Upper lobe of left lung (tissue), 6 donors: ENCODE results near the gene DMAC2L. TPM values are rescaled to one million over a fixed set of nuclear protein-coding genes. Genes with fewer than 3 reads are reported as not detected.

Experiments used
- ATAC-seq, 2 donors: fragments of 200-7000 bp; cut with Tn5 transposase; one replicate each; pipeline ENCODE4 v1.9.1; 2022; ENCODE audit warnings: mild to moderate bottlenecking in 2 of 2, moderate library complexity in 2 of 2; ENCODE audit not compliant: low FRiP score in 2 of 2
- DNase-seq, 2 donors: peaks; one replicate each; pipeline ENCODE4 v3.0.0-alpha.2; 2019 to 2020
- H3K27ac ChIP-seq, 4 donors: fragments of 200-600 bp; sonication (generic); one replicate each; pipeline ENCODE4 v1.5.1; 2016 to 2019
- H3K27me3 ChIP-seq, 4 donors: fragments of 200-600 bp; sonication (generic); one replicate each; pipeline ENCODE4 v1.5.1; 2017 to 2019
- H3K36me3 ChIP-seq, 4 donors: fragments of 200-600 bp; sonication (generic); one replicate each; pipeline ENCODE4 v1.5.1; 2016 to 2019
- H3K4me1 ChIP-seq, 4 donors: fragments of 200-600 bp; sonication (generic); one replicate each; pipeline ENCODE4 v1.5.1; 2018 to 2019
- H3K4me3 ChIP-seq, 4 donors: fragments of 200-600 bp; sonication (generic); one replicate each; pipeline ENCODE4 v1.5.1; 2017 to 2019; ENCODE audit warnings: mild to moderate bottlenecking in 2 of 4, moderate library complexity in 1 of 4
- H3K9me3 ChIP-seq, 4 donors: fragments of 200-600 bp; sonication (generic); one replicate each; pipeline ENCODE4 v1.5.1; 2018 to 2019
- CTCF ChIP-seq, 6 experiments: fragments of 450-650 bp in 4 of 6; fragments of 200-600 bp in 2 of 6; sonication (generic) in 2 of 6; IDR thresholded peaks; one replicate each; pipeline ENCODE4 v1.5.1; 2016 to 2019; ENCODE audit warnings: antibody characterized with exemption in 6 of 6
- EP300 ChIP-seq, 4 donors: sonication (generic); formaldehyde crosslinking; IDR thresholded peaks; one replicate each; pipeline ENCODE4 v1.5.1; 2017; ENCODE audit warnings: antibody characterized with exemption in 4 of 4, control low read depth in 2 of 4
- POLR2A ChIP-seq, 4 donors: fragments of 450-650 bp; IDR thresholded peaks; one replicate each; pipeline ENCODE4 v1.5.1; 2016 to 2017; ENCODE audit warnings: antibody characterized with exemption in 4 of 4, mild to moderate bottlenecking in 2 of 4
- POLR2AphosphoS5 ChIP-seq, 2 donors: sonication (generic); formaldehyde crosslinking; IDR thresholded peaks; one replicate each; pipeline ENCODE4 v1.5.1; 2017; ENCODE audit warnings: antibody characterized with exemption in 2 of 2
- WGBS, 2 donors: methylation state at CpG; one replicate each; pipeline ENCODE4 v1.1.5; 2017 to 2018; 5-methylcytosine and 5-hydroxymethylcytosine counted together
- total RNA-seq, 6 donors: library from RNA; depleted of rRNA in 4 of 6; stranded (reverse); fragments of >200 nt in 4 of 6; gene quantifications; one replicate each; pipeline versions ENCODE4 v1.1.0 to v1.2.1, GENCODE V29; 2016 to 2021
- donor health status: DM: no; HTN: no; CAD: no; lungs with moderate emphysema.
- donor health status: DM: no; HTN: yes; CAD: no; lungs with severe emphysema.

Gene DMAC2L
- total RNA-seq, 6 donors from 2014 or later = 13.5 to 23.7 (median 21.6) TPM

DNA sequence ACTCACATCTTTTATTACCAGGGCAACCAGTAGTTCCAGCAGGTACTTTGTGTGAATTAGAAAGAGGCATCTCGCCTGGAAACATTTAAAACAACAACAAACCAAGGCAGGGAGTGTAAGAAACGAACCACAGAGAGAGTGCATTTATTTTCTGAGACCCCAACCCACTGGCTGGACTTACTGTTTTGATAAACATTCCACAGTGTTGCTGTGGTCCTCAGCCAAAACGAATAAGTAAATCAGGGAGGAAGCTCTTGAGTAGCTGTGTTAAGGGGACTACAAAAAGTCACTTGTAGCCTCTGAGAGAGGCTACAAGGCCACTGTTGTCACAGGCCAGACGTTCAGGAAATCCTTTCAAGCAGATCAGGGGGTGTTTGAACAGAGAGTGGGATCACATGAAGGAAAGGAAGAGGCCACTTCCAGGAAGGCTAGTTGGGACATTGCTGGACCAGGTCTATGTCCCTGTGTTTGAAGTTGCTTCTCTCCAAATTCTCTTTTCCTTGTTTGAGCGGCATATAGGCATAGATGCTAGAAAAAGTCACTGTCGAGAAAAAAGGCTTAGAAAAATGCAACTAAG lies 33.8 kb downstream of the DMAC2L start:
- Histone ChIP-seq H3K27ac (peak overlapping the region in 2 of 4 donors; percentile 2 to 56), H3K4me1 (peaks cover 3 to 25% (median 17%) of the 10 kb centered on the region in 4 donors), H3K4me3 (no peak overlapping the region), H3K9me3 (no peaks in the 10 kb centered on the region), H3K27me3 (no peaks in the 10 kb centered on the region), H3K36me3 (no peaks in the 10 kb centered on the region)
- no peak for ATAC-seq
- 56 to 57% methylated on average over 6 of the region's 6 CpGs for WGBS, 2 donors
- no peak for TF ChIP-seq POLR2A (IDR thresholded peaks at IDR 0.05)
- no peak for TF ChIP-seq CTCF (IDR thresholded peaks at IDR 0.05)
- TF ChIP-seq POLR2AphosphoS5 (IDR thresholded peaks at IDR 0.05) = no peak
- TF ChIP-seq EP300 (IDR thresholded peaks at IDR 0.05) = no peak
- DNase-seq = no peak

DNA sequence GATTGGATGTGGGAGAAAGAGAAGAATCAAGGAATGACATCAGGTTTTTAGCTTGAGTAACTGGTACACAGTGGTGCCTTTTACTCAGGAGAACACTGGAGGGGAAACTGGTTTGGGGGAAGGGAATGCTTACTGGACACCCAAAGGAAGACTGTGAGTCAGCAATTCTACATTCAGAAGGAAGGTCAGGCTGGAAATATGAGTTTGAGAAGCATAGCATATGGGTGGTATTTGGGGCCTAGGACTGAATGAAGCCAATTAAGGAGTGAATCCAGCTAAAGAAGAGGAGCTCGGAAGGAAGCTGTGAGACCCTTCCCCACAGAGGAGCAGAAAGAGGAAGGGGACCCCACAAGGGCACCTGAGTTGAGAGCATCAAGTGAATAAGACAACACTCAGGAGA lies 35.4 kb downstream of the DMAC2L start:
- TF ChIP-seq EP300 (IDR thresholded peaks at IDR 0.05) = no peak
- TF ChIP-seq POLR2A (IDR thresholded peaks at IDR 0.05) = no peak
- TF ChIP-seq POLR2AphosphoS5 (IDR thresholded peaks at IDR 0.05) = no peak
- H3K27ac ChIP-seq = peak overlapping the region in 1 of 4 donors; percentile 13

GRCh38 chr14:50348933-50349332 lies 36.8 kb downstream of the DMAC2L start:
- Histone ChIP-seq H3K27me3 (no peaks in the 10 kb centered on the region), H3K4me3 (no peak overlapping the region), H3K9me3 (no peaks in the 10 kb centered on the region), H3K36me3 (no peaks in the 10 kb centered on the region), H3K4me1 (peaks cover under 1 to 13% (median 4%) of the 10 kb centered on the region in 4 donors), H3K27ac (no peak overlapping the region)
- ATAC-seq (no peak), DNase-seq (no peak)
- no peak for TF ChIP-seq EP300 (IDR thresholded peaks at IDR 0.05)
- TF ChIP-seq POLR2AphosphoS5 (IDR thresholded peaks at IDR 0.05) = no peak
- no peak for TF ChIP-seq POLR2A (IDR thresholded peaks at IDR 0.05)
- no peak for TF ChIP-seq CTCF (IDR thresholded peaks at IDR 0.05)

More for the DNA sequence above, 35.4 kb downstream of the DMAC2L start:
- no peaks in the 10 kb centered on the region for H3K27me3 ChIP-seq
- ATAC-seq (no peak), DNase-seq (peak in 1 of 2 donors; percentile 29)
- no peak overlapping the region for H3K4me3 ChIP-seq
- no peaks in the 10 kb centered on the region for H3K9me3 ChIP-seq
- H3K36me3 ChIP-seq = no peaks in the 10 kb centered on the region
- WGBS, 2 donors = 0% methylated on average over 1 of the region's 1 CpG
- peaks cover 3 to 22% (median 13%) of the 10 kb centered on the region in 4 donors for H3K4me1 ChIP-seq

- Histone ChIP-seq H3K4me3 (no peak overlapping the region), H3K36me3 (no peaks in the 10 kb centered on the region), H3K27me3 (no peaks in the 10 kb centered on the region), H3K4me1 (peaks cover 0 to 11% (median 3%) of the 10 kb centered on the region in 4 donors), H3K9me3 (no peaks in the 10 kb centered on the region), H3K27ac (no peak overlapping the region)
- TF ChIP-seq POLR2A (IDR thresholded peaks at IDR 0.05) = no peak
- no peak for TF ChIP-seq CTCF (IDR thresholded peaks at IDR 0.05)
- TF ChIP-seq POLR2AphosphoS5 (IDR thresholded peaks at IDR 0.05) = no peak
- TF ChIP-seq EP300 (IDR thresholded peaks at IDR 0.05) = no peak
- no peak for ATAC-seq
- WGBS, 2 donors = 70 to 77% methylated on average over 2 of the region's 2 CpGs
- DNase-seq = no peak
Observed at GRCh38 chr14:50350975-50351374, 38.9 kb downstream of the DMAC2L start.

- ATAC-seq (no peak), DNase-seq (no peak)
- Histone ChIP-seq H3K27me3 (no peaks in the 10 kb centered on the region), H3K36me3 (peaks cover 0 to 1% (median under 1%) of the 10 kb centered on the region in 4 donors), H3K4me1 (peaks cover 0 to 4% (median under 1%) of the 10 kb centered on the region in 4 donors), H3K27ac (no peak overlapping the region), H3K4me3 (no peak overlapping the region), H3K9me3 (no peaks in the 10 kb centered on the region)
- no peak for TF ChIP-seq EP300 (IDR thresholded peaks at IDR 0.05)
- no peak for TF ChIP-seq POLR2A (IDR thresholded peaks at IDR 0.05)
- TF ChIP-seq CTCF (IDR thresholded peaks at IDR 0.05) = no peak
- no peak for TF ChIP-seq POLR2AphosphoS5 (IDR thresholded peaks at IDR 0.05)
- WGBS, 2 donors = 76 to 78% methylated on average over 4 of the region's 4 CpGs
Observed at GRCh38 chr14:50352584-50352983, 40.5 kb downstream of the DMAC2L start.
